Panc1 (cell line): ENCODE results near the gene SCG5. TPM values are rescaled to one million over a fixed set of nuclear protein-coding genes. Genes with fewer than 3 reads are reported as not detected.

ENCODE experiments used
- ATAC-seq: fragments of 200-7000 bp; cut with Tn5 transposase; 2 replicates; pipeline ENCODE4 v1.9.1; 2020; ENCODE audit warnings: mild to moderate bottlenecking, moderate library complexity
- BruUV-seq: library from RNA; stranded (reverse); fragments of 400-500 nt; replicated peaks from 2 replicates; lab custom pipeline; 2021; lab: Mats Ljungman, UMichigan
- CTCF ChIA-PET: fragments of 300-600 bp; sonication (Branson Sonifier 250); formaldehyde crosslinking; loops from one replicate; lab custom pipeline; 2022; ENCODE audit warnings: antibody characterized with exemption; lab: Charles Lee
- POLR2A ChIA-PET: fragments of 300-600 bp; sonication (Branson Sonifier 250); formaldehyde crosslinking; loops from one replicate; lab custom pipeline; 2022; ENCODE audit warnings: antibody characterized with exemption; lab: Charles Lee
- DNase-seq: peaks from one replicate; pipeline ENCODE4 v3.0.0-alpha.2; 2010; ENCODE audit warnings: low read depth, low spot score
- H3K27ac ChIP-seq: 2 replicates; pipeline ENCODE4 v1.5.1; 2011; ENCODE audit warnings: mild to moderate bottlenecking, low read length, inconsistent platforms
- H3K27me3 ChIP-seq: fragments of 200-500 bp; sonication (Bioruptor generic); 2 replicates; pipeline ENCODE4 v1.6.0; 2014; ENCODE audit warnings: low read length, inconsistent platforms; ENCODE audit not compliant: control insufficient read depth, insufficient read depth
- H3K36me3 ChIP-seq: fragments of 200-500 bp; sonication (Bioruptor generic); 2 replicates; pipeline ENCODE4 v1.5.1; 2014; ENCODE audit warnings: inconsistent platforms, mild to moderate bottlenecking, low read length, moderate library complexity; ENCODE audit not compliant: control insufficient read depth, insufficient read depth
- H3K4me1 ChIP-seq: 2 replicates; pipeline ENCODE4 v1.5.1; 2011; ENCODE audit warnings: inconsistent platforms, mild to moderate bottlenecking, low read length, moderate library complexity; ENCODE audit not compliant: control insufficient read depth, insufficient read depth
- H3K4me3 ChIP-seq, 2 experiments: 2 replicates each; pipeline ENCODE4 v1.5.1; 2011 to 2012; ENCODE audit warnings: low read depth in 2 of 2, low read length in 2 of 2, mild to moderate bottlenecking in 2 of 2, inconsistent platforms in 1 of 2, moderate library complexity in 1 of 2
- H3K9me3 ChIP-seq: fragments of 200-500 bp; sonication (Bioruptor generic); 2 replicates; pipeline ENCODE4 v1.5.1; 2014; ENCODE audit warnings: low read depth, mild to moderate bottlenecking, inconsistent platforms, low read length, moderate library complexity; ENCODE audit not compliant: control insufficient read depth, insufficient read depth
- POLR2AphosphoS5 ChIP-seq: IDR thresholded peaks from 2 replicates; pipeline ENCODE4 v1.6.1; 2012; ENCODE audit warnings: mild to moderate bottlenecking, low read depth, low read length, moderate library complexity
- REST ChIP-seq, 2 experiments: IDR thresholded peaks; 2 replicates each; pipeline ENCODE4 v1.6.1; 2011 to 2012; ENCODE audit warnings: low read depth in 2 of 2, control low read depth in 1 of 2, low read length in 1 of 2, mild to moderate bottlenecking in 1 of 2, moderate library complexity in 1 of 2; ENCODE audit not compliant: insufficient read depth in 1 of 2
- SIN3A ChIP-seq: IDR thresholded peaks from 2 replicates; pipeline ENCODE4 v1.6.1; 2012; ENCODE audit warnings: low read depth, mild to moderate bottlenecking, low read length, moderate library complexity, borderline replicate concordance; ENCODE audit not compliant: insufficient read depth
- TCF7L2 ChIP-seq: IDR thresholded peaks from 2 replicates; pipeline ENCODE4 v1.6.1; 2011; ENCODE audit warnings: mild to moderate bottlenecking, low read depth, low read length, inconsistent platforms
- in situ Hi-C: cut with HindIII; loops from 2 replicates; pipeline ENCODE4 v1.10.0; 2016; ENCODE audit warnings: low sequenced_read_pairs, low pct_unique_long_range_greater_than_20kb
- intact Hi-C: fragments of 100-400 bp; cut with micrococcal nuclease; formaldehyde crosslinking; loops from one replicate; pipeline ENCODE4 v1.10.0; 2022; ENCODE audit not compliant: unreplicated experiment
- total RNA-seq: library from RNA; stranded (reverse); gene quantifications from one replicate; pipeline ENCODE4 v1.2.1, GENCODE V29; 2021; ENCODE audit not compliant: unreplicated experiment
- TF ChIP-seq, protein P1 (sequence below): fragments of 450-650 bp; IDR thresholded peaks from 2 replicates; pipeline ENCODE4 v1.5.1; 2017; ENCODE audit warnings: mild to moderate bottlenecking

SCG5 gene
- total RNA-seq, 1 experiment from 2014 or later: 0.67 TPM

- ChIA-PET CTCF (no interaction called here), POLR2A (no interaction called here)
- Histone ChIP-seq H3K27me3 (no peaks in the 10 kb centered on the region), H3K4me3 (no peak overlapping the region), H3K36me3 (no peaks in the 10 kb centered on the region), H3K9me3 (no peaks in the 10 kb centered on the region), H3K4me1 (no peaks in the 10 kb centered on the region), H3K27ac (no peak overlapping the region)
- in situ Hi-C loops (no loop called here), intact Hi-C loops (no loop called here)
- peak; percentile 53; the same call in 1 of the 2 replicates for ATAC-seq
- TF ChIP-seq TCF7L2: no peak
- TF ChIP-seq, protein P1, sequence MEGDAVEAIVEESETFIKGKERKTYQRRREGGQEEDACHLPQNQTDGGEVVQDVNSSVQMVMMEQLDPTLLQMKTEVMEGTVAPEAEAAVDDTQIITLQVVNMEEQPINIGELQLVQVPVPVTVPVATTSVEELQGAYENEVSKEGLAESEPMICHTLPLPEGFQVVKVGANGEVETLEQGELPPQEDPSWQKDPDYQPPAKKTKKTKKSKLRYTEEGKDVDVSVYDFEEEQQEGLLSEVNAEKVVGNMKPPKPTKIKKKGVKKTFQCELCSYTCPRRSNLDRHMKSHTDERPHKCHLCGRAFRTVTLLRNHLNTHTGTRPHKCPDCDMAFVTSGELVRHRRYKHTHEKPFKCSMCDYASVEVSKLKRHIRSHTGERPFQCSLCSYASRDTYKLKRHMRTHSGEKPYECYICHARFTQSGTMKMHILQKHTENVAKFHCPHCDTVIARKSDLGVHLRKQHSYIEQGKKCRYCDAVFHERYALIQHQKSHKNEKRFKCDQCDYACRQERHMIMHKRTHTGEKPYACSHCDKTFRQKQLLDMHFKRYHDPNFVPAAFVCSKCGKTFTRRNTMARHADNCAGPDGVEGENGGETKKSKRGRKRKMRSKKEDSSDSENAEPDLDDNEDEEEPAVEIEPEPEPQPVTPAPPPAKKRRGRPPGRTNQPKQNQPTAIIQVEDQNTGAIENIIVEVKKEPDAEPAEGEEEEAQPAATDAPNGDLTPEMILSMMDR: no peak
- no peak for TF ChIP-seq POLR2AphosphoS5
- no peak for TF ChIP-seq SIN3A
- TF ChIP-seq REST (IDR thresholded peaks at IDR 0.05; ENCODE audit: insufficient read depth in 1 of 2, low read depth in 2 of 2, low read length in 1 of 2): no peak
- BruUV-seq: no TSS peak
- no peak for DNase-seq
Measured at GRCh38 chr15:32683906-32684584, 42.5 kb downstream of the SCG5 start.

- POLR2A ChIA-PET: no interaction called here
- no peaks in the 10 kb centered on the region for H3K36me3 ChIP-seq
- no peak for ATAC-seq
- no peak overlapping the region for H3K4me3 ChIP-seq
- TF ChIP-seq TCF7L2 (no peak), POLR2AphosphoS5 (no peak), SIN3A (no peak), REST (IDR thresholded peaks at IDR 0.05; ENCODE audit: insufficient read depth in 1 of 2, low read depth in 2 of 2, low read length in 1 of 2) (no peak)
- TF ChIP-seq, protein P1: no peak
- in situ Hi-C loops: no loop called here
- no peaks in the 10 kb centered on the region for H3K9me3 ChIP-seq
- no peaks in the 10 kb centered on the region for H3K27me3 ChIP-seq
- intact Hi-C loops: no loop called here
- H3K27ac ChIP-seq: no peak overlapping the region
- no peaks in the 10 kb centered on the region for H3K4me1 ChIP-seq
- CTCF ChIA-PET: no interaction called here
- no peak for DNase-seq
- BruUV-seq: no TSS peak
Measured at GRCh38 chr15:32685576-32685975, 44.1 kb downstream of the SCG5 start.
